Jurkat, Clone E6-1 (cell line): ENCODE results near the gene ELK1.

Experiments
- DNase-seq: peaks from one replicate; pipeline ENCODE4 v3.0.0-alpha.2; 2011; ENCODE audit warnings: low read depth, low spot score
- H3K4me3 ChIP-seq: 2 replicates; pipeline ENCODE4 v1.5.1; 2011; ENCODE audit warnings: mild to moderate bottlenecking, low read length, control low read depth, moderate library complexity

The ELK1 gene

DNA sequence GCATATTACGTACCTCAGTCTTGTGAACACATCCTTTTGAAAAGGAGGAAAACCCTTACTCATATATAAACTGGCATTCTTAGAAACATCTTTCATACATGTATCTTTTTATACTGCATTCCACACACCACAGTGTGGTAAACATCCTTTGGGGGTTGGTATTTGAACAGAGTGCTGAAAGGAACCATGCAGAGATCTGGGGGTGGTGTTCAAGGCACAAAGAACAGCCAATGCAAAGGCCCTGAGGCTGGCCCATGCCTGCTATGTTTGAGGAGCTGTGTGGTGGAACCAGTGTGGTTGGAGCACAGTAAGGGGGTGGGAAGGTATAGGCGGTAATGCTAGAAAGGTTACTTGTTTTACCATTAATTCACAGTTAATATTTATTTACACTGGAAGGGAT, 2.0 kb downstream of the ELK1 start:
- no peak overlapping the region for H3K4me3 ChIP-seq
- no peak for DNase-seq

DNA sequence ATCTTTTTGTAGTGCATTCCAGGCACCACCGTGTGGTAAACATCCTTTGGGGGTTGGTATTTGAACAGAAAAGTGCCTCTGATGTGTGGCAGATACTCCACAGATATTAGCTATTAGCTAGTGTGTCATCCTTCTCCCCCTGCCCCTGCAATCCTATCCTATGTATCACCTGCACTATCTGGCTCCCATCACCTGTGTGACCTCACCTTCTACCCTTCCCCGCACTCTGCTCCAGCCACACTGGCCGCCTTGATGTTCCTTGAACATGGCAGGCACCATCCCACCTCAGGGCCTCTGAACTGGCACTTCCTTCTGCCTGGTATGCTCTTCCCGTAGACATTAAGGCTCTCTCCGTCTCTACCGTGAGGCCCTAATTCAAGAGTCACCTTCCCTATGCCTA, 3.7 kb downstream of the ELK1 start:
- H3K4me3 ChIP-seq, result no peak overlapping the region
- no peak for DNase-seq

DNA sequence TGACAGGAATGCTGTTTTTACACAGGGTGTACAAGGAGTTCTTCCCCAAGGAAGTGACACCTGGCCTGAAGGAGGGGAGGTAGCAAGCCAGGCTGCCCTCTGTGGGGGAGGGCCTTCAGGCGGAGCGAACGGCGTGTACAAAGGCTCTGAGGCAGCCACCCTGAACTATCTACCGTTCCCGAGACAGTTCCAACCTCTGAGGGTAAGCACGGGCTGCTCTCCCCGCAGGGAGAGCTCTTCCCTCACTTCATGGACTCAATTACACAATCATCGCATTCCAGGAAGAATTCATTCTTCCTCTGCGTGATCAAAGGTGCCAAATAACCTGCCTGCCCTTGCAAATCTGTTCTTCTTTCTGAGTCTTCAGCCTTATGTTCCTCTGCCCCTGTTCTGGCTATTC, 4.8 kb downstream of the ELK1 start:
- no peak for DNase-seq
- H3K4me3 ChIP-seq, result no peak overlapping the region

DNA sequence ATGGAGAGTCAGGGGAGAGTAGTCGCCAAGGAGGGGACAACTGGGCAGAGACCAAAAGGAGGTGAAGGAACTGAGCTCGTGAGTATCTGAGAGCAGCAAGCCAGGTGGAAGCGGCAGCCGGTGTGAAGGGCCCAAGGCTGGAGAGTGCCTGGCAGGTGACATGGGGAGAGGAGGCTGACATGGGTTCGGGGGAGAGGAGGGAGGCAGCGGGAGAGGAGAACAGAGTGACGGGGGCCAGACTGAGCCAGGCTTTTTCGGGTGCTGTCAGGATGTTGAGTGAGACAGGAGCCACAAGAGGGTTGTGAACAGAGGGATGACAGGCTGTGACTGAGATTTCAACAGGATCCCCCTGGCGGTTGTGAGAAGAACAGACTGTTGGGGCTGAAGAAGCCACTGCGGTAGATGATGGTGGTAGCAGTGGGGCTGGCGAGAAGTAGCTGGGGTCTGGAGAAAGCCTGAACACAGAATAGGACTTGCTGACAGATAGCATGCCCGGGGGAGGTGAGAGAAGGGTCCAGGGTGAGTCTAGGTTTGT, 5.7 kb downstream of the ELK1 start:
- no peak overlapping the region for H3K4me3 ChIP-seq
- peak; percentile 42 for DNase-seq

DNA sequence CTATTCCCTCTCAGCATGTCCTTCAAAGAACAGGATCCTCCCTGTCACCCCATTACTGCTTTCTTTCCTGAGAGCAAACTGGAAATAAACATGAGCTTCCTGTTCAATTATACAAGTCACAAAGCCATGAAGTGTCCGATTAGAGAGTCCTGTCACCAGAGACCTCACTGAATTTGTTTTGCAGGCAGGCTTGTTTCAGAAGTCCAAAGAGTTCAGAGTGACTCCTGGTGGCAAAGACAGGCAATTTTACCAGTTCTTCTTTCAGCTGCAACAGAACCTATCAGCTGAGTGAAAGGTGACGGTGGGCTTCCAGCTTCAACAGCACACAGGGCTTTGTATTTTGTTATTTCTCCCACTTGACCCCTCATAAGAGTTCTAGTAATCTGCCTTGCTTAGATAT, 6.4 kb downstream of the ELK1 start:
- DNase-seq, result no peak
- H3K4me3 ChIP-seq, result no peak overlapping the region

DNA sequence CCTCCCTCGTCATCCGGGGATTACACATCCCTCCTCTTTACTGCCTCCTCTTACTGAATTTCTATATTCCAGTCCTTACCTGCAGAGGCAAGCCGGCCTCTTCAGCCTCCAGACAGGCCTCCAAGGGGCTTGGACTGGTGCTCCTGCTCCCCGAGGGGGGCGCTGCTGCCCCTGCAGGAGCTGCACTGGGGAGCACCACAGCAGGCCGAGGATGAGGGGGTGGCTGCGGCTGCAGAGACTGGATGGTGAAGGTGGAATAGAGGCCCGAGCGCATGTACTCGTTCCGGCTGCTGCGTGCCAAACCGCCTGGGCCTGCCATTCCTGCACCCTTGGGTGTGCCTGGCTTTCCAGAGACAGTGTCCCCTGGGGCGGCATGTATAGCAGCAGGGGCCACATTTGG, 11.5 kb downstream of the ELK1 start:
- H3K4me3 ChIP-seq, result no peak overlapping the region
- no peak for DNase-seq

DNA sequence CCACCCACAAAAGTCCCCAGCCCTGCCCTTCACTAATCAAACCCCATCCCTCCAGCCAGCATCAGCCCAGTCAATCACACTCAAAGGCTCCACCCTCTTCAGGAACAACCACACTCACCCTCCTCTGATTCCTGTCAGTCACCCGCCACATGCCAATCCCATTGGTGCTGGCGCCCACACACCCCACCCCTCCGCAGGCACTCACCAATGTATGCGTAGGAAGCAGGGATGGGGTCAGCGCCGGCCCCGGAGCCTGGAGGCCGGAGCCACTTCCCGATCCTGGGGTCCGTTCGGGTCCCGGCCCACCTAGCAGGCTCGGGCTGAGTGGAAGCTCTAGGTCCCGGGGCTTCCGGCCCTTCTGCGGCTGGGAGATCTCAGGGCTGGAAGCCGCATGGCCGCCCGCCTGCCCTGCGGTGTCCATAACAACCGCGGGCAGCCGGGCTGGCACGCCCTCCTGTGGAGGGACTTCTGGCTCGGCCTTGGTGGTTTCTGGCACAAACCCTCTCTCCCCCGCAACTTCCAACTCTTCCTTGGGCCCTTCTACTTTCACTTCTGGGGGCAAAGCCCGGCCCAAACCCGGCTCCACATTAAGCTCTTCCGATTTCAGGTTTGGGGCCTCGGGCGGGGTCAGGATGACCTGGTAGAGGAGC, 12.7 kb downstream of the ELK1 start:
- DNase-seq, result no peak
- no peak overlapping the region for H3K4me3 ChIP-seq

DNA sequence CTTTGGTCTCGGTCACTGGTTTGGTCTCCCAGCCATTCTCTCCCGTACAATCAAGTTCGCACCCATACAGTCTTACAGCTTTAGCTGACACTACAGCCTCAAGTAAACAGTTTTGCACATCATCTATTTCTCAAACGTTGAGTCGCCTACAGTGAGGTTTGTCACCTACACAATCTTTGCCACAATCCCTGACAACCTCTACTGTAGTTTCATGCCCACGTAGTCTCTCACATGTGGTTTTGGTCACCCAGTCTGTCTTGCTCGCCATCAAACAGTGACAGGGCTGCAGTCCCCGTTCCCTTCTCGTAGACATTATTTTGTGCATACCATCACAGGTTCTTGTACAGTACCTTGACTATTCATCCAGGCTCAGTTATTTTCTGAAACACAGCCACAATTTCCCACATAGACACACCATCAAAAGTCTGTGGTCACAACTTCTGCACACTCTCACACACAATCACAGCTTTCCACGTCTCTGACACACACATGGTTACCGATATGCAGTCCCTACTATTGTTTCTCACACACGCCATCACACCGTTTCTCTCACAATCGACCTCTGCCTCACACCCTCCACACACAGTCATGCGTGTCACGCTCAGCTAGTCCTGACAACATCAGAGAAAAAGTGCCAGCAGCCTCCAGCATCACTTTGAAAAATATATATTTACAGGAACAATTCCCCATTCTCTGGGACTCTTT, 15.3 kb downstream of the ELK1 start:
- H3K4me3 ChIP-seq, result no peak overlapping the region
- no peak for DNase-seq

DNA sequence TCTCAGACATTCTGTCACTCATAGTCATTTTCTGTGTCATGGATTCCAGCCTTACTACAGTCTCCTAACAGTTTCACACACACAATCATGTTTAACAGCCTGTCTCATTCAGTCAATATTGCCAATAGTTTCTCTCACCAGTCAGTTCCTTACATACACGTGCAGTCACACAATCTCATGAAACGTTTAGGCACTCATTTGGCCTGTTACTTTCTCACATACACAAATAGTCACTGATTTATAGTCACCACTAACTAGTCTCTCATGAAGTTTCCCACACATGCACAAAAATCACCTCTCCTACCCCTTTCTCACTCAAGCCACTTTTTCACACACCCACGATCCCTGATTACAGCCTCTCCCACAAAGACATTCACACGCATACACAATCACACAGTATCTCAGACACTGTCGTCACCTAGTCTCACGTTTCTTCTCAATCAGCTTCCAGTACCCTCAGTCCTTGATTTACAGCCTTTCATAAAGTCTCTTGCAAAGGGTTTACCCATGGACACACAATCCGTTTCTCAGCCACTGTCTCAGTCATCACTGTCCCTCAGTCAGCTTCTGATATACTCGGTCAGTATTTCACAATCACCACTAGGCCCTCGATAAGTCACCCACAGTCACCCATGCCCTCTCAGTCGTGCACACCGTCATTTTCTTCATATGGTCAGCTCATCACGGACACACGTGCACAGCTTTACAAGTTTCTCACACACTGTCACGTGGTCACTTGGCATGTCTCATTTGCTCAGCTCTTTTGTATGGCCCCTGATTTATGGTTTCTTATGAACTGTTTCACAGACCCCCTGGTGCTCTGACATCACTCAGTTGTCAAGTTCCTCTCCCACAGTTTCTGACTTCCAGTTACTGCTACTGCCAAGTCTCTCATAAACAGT, 16.4 kb downstream of the ELK1 start:
- no peak for DNase-seq
- no peak overlapping the region for H3K4me3 ChIP-seq

DNA sequence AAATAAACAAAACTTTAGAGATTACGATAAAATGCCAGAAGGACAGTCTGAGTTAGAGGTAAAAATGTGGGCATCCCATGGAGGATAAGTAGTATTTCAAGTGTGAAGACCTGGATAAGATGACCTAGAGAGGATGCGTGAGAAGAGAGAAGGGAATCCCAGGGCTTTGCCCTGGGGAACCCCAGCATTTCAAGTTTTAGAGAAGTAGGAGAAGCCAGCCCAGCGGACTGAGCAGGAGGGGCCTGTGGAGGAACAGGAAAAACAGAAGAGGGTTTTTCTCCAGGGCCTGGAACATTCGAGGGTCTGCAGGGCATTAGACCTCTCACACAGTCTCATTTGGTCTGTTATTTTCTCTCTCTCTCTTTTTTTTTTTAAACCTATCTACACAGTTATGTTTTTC, 17.7 kb downstream of the ELK1 start:
- DNase-seq, result no peak
- no peak overlapping the region for H3K4me3 ChIP-seq

DNA sequence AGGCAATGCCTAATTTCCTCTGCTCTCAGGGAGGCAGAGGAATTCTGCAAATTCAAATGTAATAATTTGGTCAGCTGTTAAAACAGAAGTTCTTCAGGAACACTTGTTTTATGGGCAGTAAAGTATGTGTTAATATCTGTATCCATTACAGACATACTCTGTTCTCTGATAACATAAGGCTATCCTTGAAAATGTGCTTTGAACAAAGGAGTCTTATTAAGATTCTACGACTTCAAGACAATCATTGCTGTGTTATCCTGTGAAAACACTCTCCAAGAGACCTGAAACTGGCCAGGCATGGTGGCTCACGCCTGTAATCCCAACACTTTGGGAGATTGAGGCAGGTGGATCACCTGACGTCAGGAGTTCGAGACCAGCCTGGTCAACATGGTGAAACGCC, 18.7 kb downstream of the ELK1 start:
- DNase-seq, result no peak
- no peak overlapping the region for H3K4me3 ChIP-seq

DNA sequence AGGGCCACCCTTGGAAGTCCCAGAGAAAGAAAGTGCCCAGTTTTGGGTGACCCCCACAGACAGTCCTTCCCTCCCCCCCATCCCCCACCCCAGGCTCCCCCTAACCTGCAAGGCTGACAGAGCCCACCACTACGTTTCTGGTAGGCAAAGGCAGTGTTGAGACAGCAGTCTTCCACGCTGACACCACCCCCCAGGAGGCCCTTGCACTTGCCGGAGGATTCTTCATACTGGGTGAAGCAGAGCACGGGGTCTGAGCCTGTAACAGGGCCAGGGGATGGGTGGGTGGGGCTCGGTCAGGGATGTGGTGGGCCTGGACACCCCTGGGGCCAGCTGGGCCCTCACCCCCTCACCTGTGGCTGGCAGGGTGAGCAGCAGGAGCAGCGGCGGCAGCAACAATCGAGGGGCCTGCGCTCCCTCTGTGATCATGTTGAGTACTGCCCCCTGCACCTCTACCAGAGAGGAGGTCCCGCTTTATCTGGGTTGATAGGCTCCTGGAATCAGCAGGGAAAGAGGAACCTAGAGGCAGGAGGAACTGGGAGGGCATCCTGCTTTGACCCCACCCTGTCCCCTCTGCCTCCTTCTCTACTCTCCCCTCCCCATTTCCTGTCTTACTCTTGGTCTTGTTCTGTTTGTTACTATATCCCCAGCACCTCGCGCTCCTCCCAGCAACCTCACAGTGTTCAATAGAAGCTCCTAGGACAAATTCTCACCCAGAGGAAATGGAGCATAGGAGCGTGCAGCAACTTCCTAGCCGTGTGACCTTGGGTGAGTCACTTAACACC, 20.8 kb downstream of the ELK1 start, which contains the start of gene CFP:
Gene CFP, minus strand, starts transcription at position 512 of the 782 bp plus-strand sequence. Its CDS starts 86 bp downstream, at position 426.
- DNase-seq, result no peak
- H3K4me3 ChIP-seq, result no peak within 1 kb of the TSS

DNA sequence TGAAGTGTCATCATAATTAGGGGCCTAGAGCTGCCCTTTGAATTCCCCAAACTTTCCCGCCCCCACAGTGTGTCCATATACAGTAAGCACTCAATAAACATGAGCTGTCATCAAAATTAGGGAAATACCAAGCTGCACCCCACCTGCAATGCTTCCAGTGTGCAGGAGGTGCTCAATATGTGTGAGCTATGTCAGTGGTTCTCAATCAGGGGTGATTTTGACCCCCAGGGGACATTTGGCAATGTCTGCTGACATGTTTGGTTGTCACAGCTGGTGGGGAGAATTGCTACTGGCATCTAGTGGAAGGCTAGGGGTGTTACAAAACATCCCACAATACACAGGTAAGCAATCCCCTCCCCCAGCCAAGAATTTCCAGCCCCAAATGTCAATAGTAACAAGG, 21.4 kb downstream of the ELK1 start:
- H3K4me3 ChIP-seq, result no peak overlapping the region
- no peak for DNase-seq

DNA sequence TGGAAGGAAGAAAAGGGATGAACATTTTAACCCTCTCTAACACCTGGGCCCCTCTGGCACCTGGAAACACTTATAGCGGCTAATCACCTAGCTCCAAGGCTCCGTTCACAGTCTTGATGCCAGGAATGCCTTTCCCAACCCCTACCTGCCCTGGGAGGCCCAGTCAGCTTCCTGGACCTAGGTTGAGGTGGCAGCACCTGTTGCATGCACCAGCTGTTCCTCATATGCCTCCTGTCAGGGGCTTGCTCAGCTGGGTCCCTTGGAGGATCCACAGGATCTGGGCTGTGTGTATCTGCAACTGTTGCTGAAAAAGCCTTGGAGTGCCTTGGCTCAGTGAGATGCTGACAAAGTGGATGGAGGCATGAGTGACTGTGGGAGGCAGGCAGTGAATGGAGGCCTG, 25.0 kb downstream of the ELK1 start:
- no peak overlapping the region for H3K4me3 ChIP-seq
- no peak for DNase-seq

DNA sequence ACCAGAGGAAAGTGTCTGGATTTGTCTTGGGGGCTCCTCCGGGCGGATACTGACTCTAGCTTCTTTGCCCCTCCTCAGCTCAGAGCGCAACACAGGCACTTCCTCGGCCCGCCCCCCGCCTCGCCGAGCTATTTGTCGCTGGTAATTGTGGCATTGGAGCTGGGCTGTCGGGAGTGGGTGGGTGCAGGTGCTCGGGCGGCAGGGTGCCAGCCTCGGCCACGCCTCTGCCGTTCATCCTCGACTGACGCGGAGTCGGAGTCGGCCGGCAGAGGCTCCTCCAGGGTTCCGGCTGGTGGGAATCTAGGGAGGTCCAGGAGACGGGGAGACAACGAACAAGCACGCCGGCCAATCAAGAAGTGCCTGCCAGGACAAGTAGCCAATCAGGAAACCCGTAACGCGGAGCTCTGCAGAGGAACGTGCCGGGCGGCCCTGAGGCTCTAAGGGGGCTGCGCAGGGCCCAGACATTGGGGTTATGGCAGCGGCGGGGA, 26.8 kb downstream of the ELK1 start:
- H3K4me3 ChIP-seq, result peak overlapping the region; percentile 56
- DNase-seq, result peak; percentile 77

DNA sequence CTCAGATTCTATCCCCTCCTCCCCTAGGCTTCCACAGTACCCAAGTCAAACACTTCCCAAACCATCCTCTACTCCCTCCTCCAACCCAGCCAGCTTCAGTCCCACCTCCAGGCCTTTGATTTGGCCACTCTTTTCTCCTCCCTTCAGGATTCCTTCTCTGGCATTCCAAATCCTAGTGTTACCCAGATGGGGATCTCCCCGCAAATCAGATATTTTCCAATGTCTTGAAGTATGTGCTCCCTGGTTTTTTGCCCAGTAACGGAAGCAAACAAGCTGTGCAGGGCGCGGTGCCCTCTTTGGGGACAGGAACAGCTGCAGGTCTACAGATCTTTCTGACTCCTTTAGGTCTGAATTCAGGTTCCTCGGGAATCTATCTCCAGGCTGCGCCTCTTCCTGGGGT, 28.5 kb downstream of the ELK1 start:
- no peak for DNase-seq

DNA sequence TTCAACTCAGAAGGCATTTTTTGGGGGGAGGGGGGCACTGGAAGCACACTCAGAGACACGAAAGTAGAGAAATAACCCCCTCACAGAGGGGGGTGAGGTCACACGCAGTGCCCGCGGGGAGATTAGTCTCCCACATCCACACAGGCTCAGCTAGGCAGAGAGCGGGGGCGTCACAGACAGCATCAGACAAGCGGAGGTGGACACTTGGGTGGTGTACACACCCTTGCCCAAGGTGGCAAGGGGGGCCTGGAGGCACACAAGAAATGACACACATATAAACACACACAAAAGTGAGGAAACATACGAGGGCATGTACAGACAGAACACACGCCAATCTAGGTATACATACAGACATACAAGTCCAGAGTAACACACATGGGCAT, 30.1 kb downstream of the ELK1 start:
- DNase-seq, result no peak
- no peak overlapping the region for H3K4me3 ChIP-seq

More for the DNA sequence above, 28.5 kb downstream of the ELK1 start:
- H3K4me3 ChIP-seq, result no peak overlapping the region

DNA sequence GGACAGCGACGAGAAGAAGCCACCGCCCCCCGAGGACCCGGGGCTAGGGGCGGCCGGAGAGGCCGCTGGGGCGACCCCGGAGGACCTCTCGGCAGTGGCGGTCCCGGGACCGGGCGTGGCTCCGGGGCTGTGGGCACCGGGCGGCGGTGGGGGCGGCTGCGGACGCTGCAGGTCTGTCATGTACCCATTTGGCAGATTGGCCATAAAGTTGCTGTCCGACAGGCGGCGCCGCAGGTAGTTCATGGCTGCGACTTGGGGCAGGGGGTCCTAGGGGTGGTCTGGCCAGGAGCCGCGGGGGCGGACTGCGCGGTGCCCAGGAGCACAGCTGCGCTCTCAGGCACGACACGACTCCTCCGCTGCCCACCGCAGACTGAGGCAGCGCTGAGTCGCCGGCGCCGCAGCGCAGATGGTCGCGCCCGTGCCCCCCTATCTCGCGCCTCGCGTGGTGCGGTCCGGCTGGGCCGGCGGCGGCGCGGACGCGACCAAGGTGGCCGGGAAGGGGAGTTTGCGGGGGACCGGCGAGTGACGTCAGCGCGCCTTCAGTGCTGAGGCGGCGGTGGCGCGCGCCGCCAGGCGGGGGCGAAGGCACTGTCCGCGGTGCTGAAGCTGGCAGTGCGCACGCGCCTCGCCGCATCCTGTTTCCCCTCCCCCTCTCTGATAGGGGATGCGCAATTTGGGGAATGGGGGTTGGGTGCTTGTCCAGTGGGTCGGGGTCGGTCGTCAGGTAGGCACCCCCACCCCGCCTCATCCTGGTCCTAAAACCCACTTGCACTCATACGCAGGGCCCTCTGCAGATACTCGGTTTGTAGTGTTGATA, 30.7 kb downstream of the ELK1 start, which contains the start of gene SYN1:
Gene SYN1, minus strand, starts transcription at position 372 of the 817 bp plus-strand sequence. Its CDS starts 129 bp downstream, at position 243.
- peak within 1 kb of the TSS; percentile 46 for H3K4me3 ChIP-seq
- peak; percentile 68 for DNase-seq
